HFF-Myc (cell line): ENCODE results near the gene ZSCAN22.
"Not testable (repeated sequence)": the region's sequence is repeated elsewhere in the genome, so short reads cannot be mapped to it uniquely, and the experiment has no call there.

Experiments used
- DNase-seq: peaks from one replicate; pipeline ENCODE4 v3.0.0-alpha.2; 2011; ENCODE audit warnings: low read depth; ENCODE audit errors: extremely low read depth
- H3K4me3 ChIP-seq: replicated peaks from 2 replicates; pipeline ENCODE4 v1.5.1; 2011; ENCODE audit warnings: low read depth, mild to moderate bottlenecking, control low read depth, low read length
- CTCF ChIP-seq: IDR thresholded peaks from 2 replicates; pipeline ENCODE4 v1.5.1; 2012; ENCODE audit warnings: mild to moderate bottlenecking, low read depth, low read length, control low read depth; ENCODE audit errors: missing control alignments

ZSCAN22 gene

DNA sequence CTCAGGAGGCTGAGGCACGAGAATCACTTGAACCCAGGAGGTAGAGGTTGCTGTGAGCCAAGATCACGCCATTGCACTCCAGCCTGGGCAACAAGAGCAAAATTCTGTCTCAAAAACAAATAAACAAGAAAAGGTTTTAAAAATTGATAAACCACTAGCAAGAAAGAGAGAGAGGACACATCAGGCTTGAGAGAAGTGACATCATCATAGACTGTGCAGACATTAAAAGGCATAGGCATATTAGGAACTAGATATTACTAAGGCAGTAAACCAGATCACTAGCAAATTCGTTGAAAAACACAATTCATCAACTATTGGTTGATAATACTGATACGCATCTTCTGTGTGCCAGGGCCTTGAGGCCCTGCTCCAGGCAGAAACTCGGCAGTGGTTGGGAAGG is 18.8 kb downstream of the ZSCAN22 start:
- TF ChIP-seq CTCF, result no peak
- DNase-seq, result no peak
- H3K4me3 ChIP-seq, result no peak overlapping the region

DNA sequence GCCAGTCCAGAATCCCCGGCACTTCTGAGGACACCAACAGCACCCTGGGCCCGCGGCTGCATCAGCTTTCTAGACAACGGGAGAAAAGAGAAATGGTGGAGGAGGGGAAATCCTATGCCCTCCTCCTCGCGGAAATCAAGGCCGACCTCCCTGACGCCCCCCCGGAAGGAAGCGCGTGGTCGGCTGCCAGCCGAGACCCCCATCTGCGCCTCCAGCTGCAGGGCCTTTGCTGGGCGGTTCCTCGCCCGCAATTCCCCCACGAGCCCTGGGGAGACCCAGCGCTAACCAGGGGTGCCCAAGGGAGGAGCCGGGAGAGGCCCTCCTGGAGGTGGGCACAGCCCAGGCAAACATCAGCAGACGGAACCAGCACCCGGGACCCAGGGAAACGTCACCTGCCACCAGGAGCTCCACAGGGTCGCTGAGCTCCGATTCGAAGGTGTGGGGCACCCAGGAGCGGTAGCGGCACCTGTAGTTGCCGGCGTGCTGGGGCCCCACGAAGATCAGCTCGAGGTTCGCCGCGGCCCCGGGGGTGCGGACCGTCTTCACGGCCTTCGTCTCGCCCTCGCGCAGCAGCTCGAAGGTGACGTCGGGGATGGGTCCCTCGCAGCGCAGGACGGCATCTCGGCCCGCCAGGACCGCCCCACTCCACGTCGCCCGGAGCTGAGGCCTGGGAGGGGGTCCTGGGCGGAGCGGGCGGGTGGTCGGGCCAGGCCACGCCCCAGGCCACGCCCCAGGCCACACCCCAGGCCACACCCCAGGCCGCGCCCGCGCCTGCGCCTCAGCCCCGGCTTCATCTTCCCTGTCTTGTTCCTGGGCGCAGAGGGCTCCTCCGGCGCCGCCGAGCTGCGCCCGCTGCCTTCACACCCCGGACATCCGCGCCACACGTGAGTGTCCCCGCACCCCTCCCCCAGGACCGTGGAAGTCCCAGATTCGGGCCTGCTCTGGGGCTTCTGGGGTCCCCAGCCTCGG is 20.5 kb downstream of the ZSCAN22 start:
- no peak for DNase-seq
- H3K4me3 ChIP-seq, result peak overlapping the region; percentile 61
- TF ChIP-seq CTCF, result no peak

GRCh38 chr19:58348080-58348479 is 21.3 kb downstream of the ZSCAN22 start:
- DNase-seq, result not testable (repeated sequence)
- H3K4me3 ChIP-seq, result peak overlapping the region; percentile 61

- DNase-seq, result no peak
- TF ChIP-seq CTCF, result no peak
- no peak overlapping the region for H3K4me3 ChIP-seq
These were observed 22.8 kb downstream of the ZSCAN22 start for GRCh38 chr19:58349590-58349989.

DNA sequence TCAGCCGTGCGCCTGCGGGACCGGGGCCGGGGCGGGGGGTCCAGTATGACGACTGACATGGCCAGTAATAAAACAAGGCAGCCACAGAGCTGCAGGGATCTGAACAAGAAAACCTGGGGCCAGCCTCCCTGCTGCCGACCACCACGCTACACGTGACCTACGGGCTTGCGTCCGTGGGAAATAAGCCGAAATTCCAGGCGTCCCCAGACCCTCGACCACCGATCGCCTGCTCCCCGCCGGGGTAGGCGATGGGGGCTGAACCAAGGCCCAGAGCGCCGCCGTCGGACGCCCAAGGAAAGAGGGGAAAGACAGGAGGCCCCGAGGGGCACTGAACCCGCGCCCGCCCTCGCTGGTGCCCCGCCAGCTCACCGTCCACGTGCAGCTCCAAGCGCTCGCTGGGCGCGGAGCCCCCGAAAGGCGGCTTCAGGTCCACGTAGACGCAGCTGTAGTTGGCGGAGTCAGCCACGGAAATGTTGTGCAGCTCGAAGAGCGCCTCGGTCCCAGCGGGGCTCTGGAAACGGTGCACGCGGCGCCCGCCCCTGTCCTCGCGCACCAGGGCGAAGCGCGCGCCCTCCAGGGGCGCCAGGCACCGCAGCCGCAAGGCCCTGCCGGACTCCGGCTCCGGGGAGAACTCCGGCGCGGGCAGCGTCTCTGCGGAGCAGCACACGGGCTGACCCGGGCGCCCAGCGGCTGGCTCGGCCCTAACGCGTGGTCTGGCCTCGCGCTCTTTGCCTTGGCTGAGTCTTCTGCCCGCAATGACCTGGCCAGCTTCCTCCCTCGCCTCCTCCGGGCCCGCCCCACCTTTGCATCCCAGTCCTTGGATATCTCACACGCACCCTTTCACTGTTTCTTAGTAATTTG is 23.4 kb downstream of the ZSCAN22 start:
- no peak for TF ChIP-seq CTCF
- no peak for DNase-seq
- H3K4me3 ChIP-seq, result no peak overlapping the region

- TF ChIP-seq CTCF, result no peak
- DNase-seq, result no peak
- no peak overlapping the region for H3K4me3 ChIP-seq
These were observed 24.2 kb downstream of the ZSCAN22 start for GRCh38 chr19:58350871-58351557.
